ENCODE data around the gene SLC10A7.

Gene SLC10A7

DNA sequence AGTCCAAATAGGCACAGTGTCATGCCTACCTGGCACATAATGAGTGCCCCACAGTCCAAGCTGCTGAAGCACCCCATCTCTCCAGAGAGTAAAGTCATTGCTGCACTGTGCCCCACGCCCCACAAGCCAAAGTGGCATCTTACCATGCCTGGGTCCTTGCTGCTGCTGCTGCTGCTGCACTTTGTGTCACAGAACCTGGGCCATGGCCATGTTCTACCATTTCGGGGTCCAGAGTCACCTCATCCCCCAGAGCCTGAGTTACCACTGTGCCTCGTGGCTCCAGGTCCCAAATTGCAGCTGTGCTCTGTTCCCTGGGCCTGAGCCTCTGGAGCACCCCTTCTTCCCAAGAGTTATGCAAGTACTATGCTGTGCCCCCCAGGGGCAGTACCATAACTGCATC, 40.5 kb downstream of the SLC10A7 start:
- DNase-seq, result no peak
- no peaks in the 10 kb centered on the region for H3K27me3 Mint-ChIP-seq
- H3K4me1 Mint-ChIP-seq, result peaks cover 3 to 8% of the 10 kb centered on the region in 2 donors
- no peak for ATAC-seq (replicated peaks)
- no peak overlapping the region for H3K27ac Mint-ChIP-seq
- peaks cover 34 to 53% of the 10 kb centered on the region in 2 donors for H3K36me3 Mint-ChIP-seq
- H3K4me3 Mint-ChIP-seq, result no peak overlapping the region
- peaks cover 18 to 27% of the 10 kb centered on the region in 2 donors for H3K9me3 Mint-ChIP-seq

DNA sequence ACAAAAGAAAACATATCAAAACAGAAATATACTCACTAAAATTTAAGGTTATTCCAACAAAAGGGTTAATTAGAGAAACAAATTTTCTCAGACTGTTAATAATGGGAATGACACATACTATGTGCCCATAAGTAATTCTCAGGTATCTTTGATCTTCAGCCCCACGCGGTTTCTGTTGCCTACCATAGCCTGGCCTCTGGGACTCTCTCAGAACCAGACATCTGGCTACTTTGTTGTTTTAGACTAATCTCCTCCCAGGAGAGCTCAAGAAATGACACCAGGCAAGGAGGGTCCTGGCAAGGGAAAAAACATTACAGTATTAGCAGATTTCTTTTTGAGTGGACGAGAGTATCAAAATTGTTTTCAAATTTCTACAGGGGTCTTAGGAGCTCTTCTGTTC, 43.7 kb downstream of the SLC10A7 start:
- H3K36me3 Mint-ChIP-seq, result peaks cover 26 to 35% of the 10 kb centered on the region in 2 donors
- peaks cover 12 to 14% of the 10 kb centered on the region in 2 donors for H3K9me3 Mint-ChIP-seq
- ATAC-seq (replicated peaks) (no peak), DNase-seq (no peak)
- no peak overlapping the region for H3K27ac Mint-ChIP-seq
- H3K4me3 Mint-ChIP-seq, result no peak overlapping the region
- H3K27me3 Mint-ChIP-seq, result no peaks in the 10 kb centered on the region
- peaks cover 3 to 8% of the 10 kb centered on the region in 2 donors for H3K4me1 Mint-ChIP-seq

DNA sequence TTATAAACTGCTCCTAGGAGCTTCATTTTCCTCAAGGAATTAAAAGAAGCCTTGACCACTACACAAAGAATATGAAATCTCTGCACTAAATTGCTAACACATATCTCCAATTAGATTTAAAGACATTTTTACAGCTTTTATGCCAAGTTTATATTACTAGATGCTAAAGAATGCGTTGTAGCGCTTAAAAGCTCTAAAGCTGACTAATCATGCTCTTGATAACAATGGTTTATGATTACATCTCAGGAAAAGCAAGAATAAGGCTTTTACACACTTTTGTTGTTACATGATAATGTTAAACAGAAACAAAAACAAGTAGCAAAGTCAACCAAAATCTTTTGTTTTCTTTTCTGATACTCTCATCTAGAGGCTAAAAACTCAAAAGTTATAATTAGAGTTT, 44.7 kb downstream of the SLC10A7 start:
- no peak overlapping the region for H3K27ac Mint-ChIP-seq
- ATAC-seq (replicated peaks), result no peak

DNA sequence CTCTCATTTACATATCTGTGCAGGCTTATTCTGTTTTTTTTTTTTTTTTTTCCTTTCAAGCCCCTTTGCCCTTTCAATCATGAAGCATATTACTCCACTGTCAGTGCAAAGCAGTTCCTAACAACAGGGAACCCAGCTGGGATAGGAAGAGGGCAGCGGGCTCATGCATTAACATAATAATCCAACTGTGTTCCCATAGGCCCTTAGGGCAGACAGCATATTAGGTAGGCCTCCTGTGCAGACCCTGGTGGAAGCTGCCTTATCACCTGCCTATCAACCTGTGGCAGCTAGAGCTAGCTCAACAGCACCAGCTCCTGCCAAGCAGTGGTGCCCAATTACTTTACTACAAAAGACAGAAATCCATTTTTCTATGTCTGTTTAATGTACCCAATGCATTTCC, 49.3 kb downstream of the SLC10A7 start:
- Mint-ChIP-seq H3K4me3 (no peak overlapping the region), H3K9me3 (no peaks in the 10 kb centered on the region), H3K27ac (no peak overlapping the region), H3K27me3 (no peaks in the 10 kb centered on the region), H3K36me3 (peaks cover 8% of the 10 kb centered on the region in 2 donors), H3K4me1 (no peaks in the 10 kb centered on the region)
- ATAC-seq (replicated peaks) (no peak), DNase-seq (no peak)

More for the DNA sequence above, 44.7 kb downstream of the SLC10A7 start:
- peaks cover 20 to 27% of the 10 kb centered on the region in 2 donors for H3K36me3 Mint-ChIP-seq
- no peaks in the 10 kb centered on the region for H3K27me3 Mint-ChIP-seq
- peaks cover 6 to 8% of the 10 kb centered on the region in 2 donors for H3K9me3 Mint-ChIP-seq
- no peak for DNase-seq
- H3K4me1 Mint-ChIP-seq, result peaks cover 3 to 8% of the 10 kb centered on the region in 2 donors
- no peak overlapping the region for H3K4me3 Mint-ChIP-seq

DNA sequence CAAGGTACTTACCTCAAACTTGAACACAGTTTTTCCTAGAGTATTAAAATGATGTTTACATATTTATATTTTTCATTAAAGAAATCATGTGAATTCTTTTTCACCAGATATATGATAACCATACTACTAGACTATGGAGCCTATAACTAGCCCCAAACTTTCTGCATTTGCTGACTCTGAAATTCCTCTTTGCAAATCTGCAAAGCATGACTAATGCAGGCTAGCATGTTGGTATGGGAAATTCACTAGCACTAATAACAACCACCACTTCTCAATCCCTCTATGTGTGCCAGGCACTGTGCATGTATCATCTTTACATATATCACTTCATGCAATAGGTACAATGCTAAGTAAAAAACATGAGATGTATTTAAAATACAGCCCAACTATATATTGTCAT, 51.1 kb downstream of the SLC10A7 start:
- H3K4me3 Mint-ChIP-seq, result no peak overlapping the region
- no peaks in the 10 kb centered on the region for H3K9me3 Mint-ChIP-seq
- ATAC-seq (replicated peaks), result no peak
- no peak for DNase-seq
- H3K4me1 Mint-ChIP-seq, result no peaks in the 10 kb centered on the region
- peaks cover 0 to 3% of the 10 kb centered on the region in 2 donors for H3K36me3 Mint-ChIP-seq
- no peak overlapping the region for H3K27ac Mint-ChIP-seq
- H3K27me3 Mint-ChIP-seq, result no peaks in the 10 kb centered on the region

DNA sequence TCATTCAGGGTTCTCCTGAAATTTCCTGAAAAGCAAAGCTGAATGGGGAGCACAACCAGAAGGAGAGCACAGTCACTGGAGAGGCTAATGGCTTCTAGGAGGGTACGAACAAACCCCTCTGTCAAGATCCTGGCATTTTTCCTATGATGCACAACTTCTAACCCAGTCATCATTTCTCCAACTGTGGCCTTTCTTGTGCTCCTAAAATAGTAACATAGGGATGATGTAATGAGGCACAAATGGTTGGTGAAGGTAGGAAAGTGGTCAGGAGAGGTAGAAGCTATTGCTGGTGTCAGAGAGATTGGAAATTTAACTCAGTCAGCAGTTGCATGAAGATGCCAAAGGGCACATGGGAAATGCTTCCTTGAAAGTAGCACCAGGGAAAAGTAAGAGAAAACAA, 52.7 kb downstream of the SLC10A7 start:
- Mint-ChIP-seq H3K36me3 (peaks cover 0 to 3% of the 10 kb centered on the region in 2 donors), H3K4me3 (no peak overlapping the region), H3K4me1 (no peaks in the 10 kb centered on the region), H3K27ac (no peak overlapping the region), H3K9me3 (no peaks in the 10 kb centered on the region), H3K27me3 (no peaks in the 10 kb centered on the region)
- DNase-seq (no peak), ATAC-seq (replicated peaks) (no peak)

DNA sequence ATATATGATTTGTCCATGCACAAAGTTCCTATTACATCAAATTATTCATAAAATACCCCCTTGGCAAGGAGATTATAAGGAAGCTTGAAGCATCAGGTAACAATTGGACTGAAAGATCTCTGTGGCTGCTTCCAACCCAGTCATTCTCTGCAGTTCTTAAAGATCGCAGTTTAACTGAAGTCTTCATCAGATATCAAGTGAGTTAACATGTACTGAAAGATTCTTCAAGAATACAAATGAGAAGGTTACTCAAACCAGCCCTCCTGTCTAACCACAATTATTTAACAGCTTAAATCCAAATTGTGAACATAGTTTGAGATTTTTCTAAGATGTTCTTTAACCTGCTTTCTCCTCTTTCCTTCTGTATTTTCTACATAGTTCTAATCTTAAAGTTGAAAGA, 56.1 kb downstream of the SLC10A7 start:
- no peak for DNase-seq
- no peaks in the 10 kb centered on the region for H3K27me3 Mint-ChIP-seq
- no peak overlapping the region for H3K4me3 Mint-ChIP-seq
- H3K36me3 Mint-ChIP-seq, result peaks cover 0 to 3% of the 10 kb centered on the region in 2 donors
- no peak for ATAC-seq (replicated peaks)
- no peaks in the 10 kb centered on the region for H3K4me1 Mint-ChIP-seq
- no peaks in the 10 kb centered on the region for H3K9me3 Mint-ChIP-seq
- H3K27ac Mint-ChIP-seq, result no peak overlapping the region

DNA sequence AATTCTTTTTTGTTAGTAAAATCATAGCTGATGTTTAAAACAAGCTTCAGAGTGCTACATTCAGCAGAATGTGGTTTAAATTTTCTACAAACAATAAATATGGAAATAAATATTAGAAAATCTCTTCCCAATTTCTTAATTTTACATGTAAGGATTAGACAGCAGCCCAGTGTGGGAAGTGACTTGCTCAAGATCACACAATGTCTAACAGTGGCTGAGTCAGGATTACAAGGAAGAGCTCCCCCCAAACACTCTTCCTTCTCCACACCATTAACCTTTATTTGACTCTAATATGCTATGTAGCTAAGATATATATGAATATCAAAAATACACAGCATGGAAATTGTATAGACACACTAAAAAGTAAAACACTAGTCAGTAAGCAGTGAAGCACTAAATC, 59.5 kb downstream of the SLC10A7 start:
- ATAC-seq (replicated peaks) (no peak), DNase-seq (no peak)
- peaks cover 7% of the 10 kb centered on the region in 2 donors for H3K4me1 Mint-ChIP-seq

DNA sequence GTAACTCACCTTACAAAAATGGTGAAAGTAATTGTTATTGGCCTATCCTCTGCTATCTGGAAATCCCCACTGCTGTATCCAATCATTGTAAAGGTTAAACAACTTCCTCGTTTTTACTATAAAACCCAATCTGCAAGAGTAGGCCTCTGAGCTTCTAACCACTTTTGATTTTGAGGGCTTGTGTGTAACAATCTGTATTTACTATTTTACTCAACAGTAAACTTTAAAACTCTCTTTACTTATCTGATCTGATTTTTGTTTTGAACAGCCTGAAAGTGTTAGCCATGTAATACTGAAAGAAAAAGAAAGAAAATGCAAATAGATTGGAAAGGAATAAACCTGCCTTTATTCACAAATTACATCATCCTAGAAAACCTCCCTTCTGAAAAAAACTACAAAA, 63.1 kb downstream of the SLC10A7 start:
- Mint-ChIP-seq H3K4me3 (no peak overlapping the region), H3K9me3 (peaks cover 4 to 5% of the 10 kb centered on the region in 2 donors), H3K36me3 (peaks cover 13 to 15% of the 10 kb centered on the region in 2 donors), H3K27me3 (no peaks in the 10 kb centered on the region), H3K27ac (peak overlapping the region; percentile 42), H3K4me1 (peaks cover 7% of the 10 kb centered on the region in 2 donors)
- ATAC-seq (replicated peaks) (peak; percentile 78 to 84), DNase-seq (no peak)

More for the DNA sequence above, 59.5 kb downstream of the SLC10A7 start:
- Mint-ChIP-seq H3K9me3 (peaks cover 4 to 5% of the 10 kb centered on the region in 2 donors), H3K27ac (no peak overlapping the region), H3K36me3 (peaks cover 13% of the 10 kb centered on the region in 2 donors), H3K27me3 (no peaks in the 10 kb centered on the region), H3K4me3 (no peak overlapping the region)

DNA sequence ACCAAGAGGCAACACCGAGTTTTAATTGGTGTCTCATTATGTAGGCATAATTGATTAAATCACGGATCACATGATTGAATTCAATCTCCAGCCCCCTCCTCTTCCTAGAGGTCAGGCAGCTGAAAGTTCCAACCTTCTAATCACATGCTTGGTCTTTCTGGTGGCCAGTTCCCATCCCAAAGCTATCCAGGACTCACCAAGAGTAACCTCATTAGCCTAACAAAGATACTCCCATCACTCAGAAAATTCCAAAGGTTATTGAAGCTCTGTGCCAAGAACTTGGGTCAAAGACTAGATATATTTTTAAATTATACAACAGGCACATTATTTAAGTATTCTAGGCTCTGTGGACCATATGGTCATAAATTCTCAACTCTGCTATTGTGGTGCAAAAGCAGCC, 65.1 kb downstream of the SLC10A7 start:
- DNase-seq, result no peak
- Mint-ChIP-seq H3K9me3 (peaks cover 4 to 6% of the 10 kb centered on the region in 2 donors), H3K4me1 (peaks cover 7% of the 10 kb centered on the region in 2 donors), H3K27me3 (no peaks in the 10 kb centered on the region), H3K4me3 (no peak overlapping the region), H3K27ac (no peak overlapping the region), H3K36me3 (peaks cover 14 to 15% of the 10 kb centered on the region in 2 donors)
- ATAC-seq (replicated peaks), result no peak

DNA sequence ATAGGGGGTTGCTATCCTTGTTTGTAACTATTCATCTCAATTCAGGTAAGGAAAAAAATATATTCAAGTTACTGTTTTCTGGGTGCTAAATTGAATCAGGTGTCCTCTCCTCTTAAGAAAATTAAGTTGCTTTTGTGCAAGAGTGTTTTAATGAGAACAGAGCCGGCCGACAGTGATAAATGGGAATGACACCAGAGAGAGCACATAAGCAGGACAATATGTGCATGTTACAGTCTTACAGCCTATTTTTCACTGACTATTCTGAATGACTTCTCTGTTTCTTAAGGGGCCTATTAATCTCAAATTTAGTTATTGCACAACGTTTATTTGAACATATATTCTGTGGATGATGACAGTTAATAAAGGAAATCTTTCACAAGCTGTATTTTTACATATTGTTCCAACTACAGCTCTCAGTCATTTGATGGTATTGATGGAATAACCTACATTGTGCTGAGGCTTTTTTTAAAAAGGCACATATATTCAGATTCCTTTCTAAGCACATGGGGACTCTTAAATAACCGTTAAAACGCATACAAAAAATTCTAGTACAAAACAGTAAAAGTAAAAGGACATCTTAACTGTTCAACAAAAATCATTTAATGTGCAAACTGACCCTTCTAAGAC, 68.4 kb downstream of the SLC10A7 start:
- ATAC-seq (replicated peaks) (no peak), DNase-seq (no peak)
- Mint-ChIP-seq H3K27me3 (no peaks in the 10 kb centered on the region), H3K27ac (no peak overlapping the region), H3K4me1 (peaks cover 12 to 25% of the 10 kb centered on the region in 2 donors), H3K36me3 (peaks cover 11 to 17% of the 10 kb centered on the region in 2 donors), H3K9me3 (peaks cover 8% of the 10 kb centered on the region in 2 donors), H3K4me3 (no peak overlapping the region)

DNA sequence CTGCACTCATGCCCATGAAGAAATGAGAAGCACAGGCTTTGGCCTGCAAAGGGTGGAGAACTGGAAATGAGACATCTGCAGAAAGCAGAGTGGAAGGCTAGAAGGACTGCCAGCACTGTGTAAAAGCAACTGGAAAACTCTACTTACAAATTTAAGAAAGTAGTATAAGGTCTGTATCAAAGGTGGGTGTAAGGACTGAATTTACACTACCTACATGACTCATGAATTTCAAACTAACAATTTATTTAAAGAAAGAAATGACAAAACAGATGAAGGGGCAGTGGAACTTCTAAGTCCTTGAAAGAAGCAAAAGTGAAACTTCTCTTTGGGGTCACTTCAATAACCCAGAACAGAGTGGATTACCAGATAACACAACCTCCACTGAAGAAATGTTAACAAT, 71.2 kb downstream of the SLC10A7 start:
- H3K27me3 Mint-ChIP-seq, result no peaks in the 10 kb centered on the region
- no peak for DNase-seq
- peak overlapping the region; percentile 51 for H3K27ac Mint-ChIP-seq
- peak; percentile 56 to 63 for ATAC-seq (replicated peaks)
- H3K36me3 Mint-ChIP-seq, result peaks cover 12 to 19% of the 10 kb centered on the region in 2 donors
- H3K9me3 Mint-ChIP-seq, result peaks cover 7 to 11% of the 10 kb centered on the region in 2 donors
- H3K4me1 Mint-ChIP-seq, result peaks cover 11 to 23% of the 10 kb centered on the region in 2 donors
- H3K4me3 Mint-ChIP-seq, result peak overlapping the region; percentile 0 to 26

DNA sequence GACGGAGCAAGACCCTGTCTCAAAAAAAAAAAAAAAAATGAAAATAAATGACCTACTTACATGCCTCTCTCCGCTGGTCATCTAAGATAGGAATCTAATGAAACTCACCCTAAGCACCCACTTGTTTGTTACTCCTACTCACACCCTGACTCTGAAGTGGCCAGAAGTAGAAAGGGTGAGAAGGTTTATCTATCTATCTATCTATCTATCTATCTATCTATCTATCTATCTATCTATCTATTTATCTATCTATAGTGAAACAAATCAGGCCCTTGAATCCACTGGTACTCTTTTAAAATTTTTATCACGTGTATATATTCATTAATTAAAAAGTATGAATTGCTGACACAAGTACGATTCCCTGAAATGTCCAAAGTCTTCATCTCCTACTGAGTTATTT, 75.2 kb downstream of the SLC10A7 start:
- peaks cover 5 to 14% of the 10 kb centered on the region in 2 donors for H3K9me3 Mint-ChIP-seq
- H3K27me3 Mint-ChIP-seq, result no peaks in the 10 kb centered on the region
- peaks cover 19 to 23% of the 10 kb centered on the region in 2 donors for H3K36me3 Mint-ChIP-seq

DNA sequence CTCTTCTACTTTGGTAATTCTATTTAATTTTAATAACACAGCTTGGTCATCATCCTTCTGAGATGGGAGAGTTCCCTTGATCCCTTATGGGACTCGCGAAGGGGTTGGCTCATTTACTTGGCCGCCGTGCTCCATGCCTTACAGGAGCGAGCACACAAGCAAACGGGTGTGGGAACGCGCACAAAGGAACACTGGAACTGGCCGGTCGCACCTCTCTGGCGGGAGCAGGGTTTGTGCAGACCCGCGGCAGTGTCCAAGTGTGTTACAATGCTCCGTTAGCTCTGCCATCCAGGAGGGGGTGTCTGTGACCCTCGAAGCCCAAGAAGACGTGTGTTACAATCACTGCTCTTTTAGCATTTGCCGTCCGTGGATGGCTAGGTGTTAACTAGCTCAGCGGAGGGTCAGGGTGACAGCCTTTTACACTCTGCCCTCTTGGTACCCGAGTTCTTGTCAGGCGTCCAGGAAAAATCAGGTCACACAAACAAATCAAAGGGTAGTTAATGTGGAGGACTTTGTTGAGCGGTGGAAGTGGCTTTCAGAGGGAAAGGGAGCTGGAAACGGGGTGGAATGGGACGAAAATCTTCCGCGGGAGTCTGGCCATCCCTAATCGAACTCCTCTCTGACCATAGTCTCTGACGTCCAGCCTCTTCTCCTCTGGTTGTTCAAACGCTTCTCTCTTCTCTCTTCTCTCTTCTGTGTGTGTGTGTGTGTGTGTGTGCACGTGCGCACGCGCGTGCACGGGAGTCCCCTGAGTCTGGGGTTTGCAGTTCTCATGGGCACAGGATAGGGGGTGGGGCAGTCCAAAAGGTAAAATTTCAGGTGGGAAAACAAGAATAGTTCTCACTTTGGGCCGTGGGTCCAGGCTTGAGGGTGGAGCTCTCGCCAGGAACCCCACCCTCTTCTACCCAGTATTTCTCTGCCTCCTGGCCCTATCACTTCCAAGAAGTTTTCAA, 76.3 kb downstream of the SLC10A7 start:
- no peak for DNase-seq
- H3K9me3 Mint-ChIP-seq, result peaks cover 2 to 8% of the 10 kb centered on the region in 2 donors
- H3K27ac Mint-ChIP-seq, result no peak overlapping the region
- ATAC-seq (replicated peaks), result no peak
- peaks cover 8 to 12% of the 10 kb centered on the region in 2 donors for H3K4me1 Mint-ChIP-seq
- no peak overlapping the region for H3K4me3 Mint-ChIP-seq
- no peaks in the 10 kb centered on the region for H3K27me3 Mint-ChIP-seq
- H3K36me3 Mint-ChIP-seq, result peaks cover 20 to 22% of the 10 kb centered on the region in 2 donors

More for the DNA sequence above, 75.2 kb downstream of the SLC10A7 start:
- Mint-ChIP-seq H3K4me3 (no peak overlapping the region), H3K4me1 (peaks cover 11 to 23% of the 10 kb centered on the region in 2 donors), H3K27ac (no peak overlapping the region)
- ATAC-seq (replicated peaks) (no peak), DNase-seq (no peak)
